ENCODE results near the gene PLSCR4.
"Not testable (repeated sequence)": the region's sequence is repeated elsewhere in the genome, so short reads cannot be mapped to it uniquely, and the experiment has no call there.

Gene PLSCR4

DNA sequence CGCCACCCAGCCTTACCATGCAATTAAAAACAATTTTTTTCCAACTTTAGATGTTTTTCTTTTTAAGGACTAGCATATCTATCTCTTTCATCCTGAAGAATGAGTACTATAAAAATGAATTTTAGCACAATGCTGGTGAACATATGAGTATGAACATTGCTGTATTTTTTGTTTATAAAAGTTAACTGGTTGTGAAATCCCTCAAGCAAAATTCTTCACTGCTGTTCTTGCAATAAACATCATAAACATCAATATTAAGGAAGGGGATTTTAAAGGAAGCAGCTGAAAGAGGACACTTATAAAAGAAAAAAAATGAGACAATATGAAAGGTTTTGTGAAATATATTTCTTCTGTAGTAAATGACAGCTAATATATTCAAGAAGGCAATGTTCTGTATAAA lies 3.0 kb downstream of the PLSCR4 start:
- no peak for DNase-seq (ENCODE audit: low read depth, low spot score)

DNA sequence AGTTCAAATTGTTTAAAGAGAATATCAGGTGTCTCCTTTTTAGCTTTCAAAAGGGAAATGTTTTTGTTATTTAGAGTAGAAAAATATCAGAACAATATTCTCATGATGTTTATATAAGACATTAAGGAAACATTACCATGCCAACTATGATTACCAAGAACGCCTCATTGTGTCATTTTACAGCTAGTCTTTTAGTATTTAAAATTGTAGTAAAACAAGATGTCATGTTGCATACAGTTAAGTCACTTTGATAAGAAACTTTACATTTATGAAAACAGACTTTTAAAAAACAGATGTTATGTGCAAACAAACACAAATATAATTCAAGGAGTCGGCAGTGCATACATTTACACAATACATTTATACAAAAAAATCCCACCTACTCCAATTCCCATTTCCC lies 4.4 kb downstream of the PLSCR4 start:
- DNase-seq (ENCODE audit: low read depth, low spot score): no peak

DNA sequence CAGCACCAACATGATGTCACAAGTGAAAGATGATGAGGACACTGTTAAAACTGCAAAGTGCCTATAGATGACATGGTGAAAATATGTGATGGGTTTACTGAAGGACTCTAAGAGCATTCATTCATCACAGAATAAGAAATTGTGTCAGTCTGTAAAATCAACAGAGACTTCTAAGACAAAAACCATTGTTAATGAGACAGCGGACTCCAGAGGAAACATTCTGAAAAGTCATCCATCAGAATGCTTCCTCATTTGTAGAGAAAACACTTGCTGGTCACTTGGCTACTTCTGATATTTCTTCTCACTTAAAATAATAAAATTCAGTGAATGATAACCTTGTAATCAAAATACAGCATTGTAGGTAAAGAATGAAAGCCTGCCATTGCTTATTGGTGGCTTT lies 7.3 kb downstream of the PLSCR4 start:
- DNase-seq (ENCODE audit: low read depth, low spot score): no peak

DNA sequence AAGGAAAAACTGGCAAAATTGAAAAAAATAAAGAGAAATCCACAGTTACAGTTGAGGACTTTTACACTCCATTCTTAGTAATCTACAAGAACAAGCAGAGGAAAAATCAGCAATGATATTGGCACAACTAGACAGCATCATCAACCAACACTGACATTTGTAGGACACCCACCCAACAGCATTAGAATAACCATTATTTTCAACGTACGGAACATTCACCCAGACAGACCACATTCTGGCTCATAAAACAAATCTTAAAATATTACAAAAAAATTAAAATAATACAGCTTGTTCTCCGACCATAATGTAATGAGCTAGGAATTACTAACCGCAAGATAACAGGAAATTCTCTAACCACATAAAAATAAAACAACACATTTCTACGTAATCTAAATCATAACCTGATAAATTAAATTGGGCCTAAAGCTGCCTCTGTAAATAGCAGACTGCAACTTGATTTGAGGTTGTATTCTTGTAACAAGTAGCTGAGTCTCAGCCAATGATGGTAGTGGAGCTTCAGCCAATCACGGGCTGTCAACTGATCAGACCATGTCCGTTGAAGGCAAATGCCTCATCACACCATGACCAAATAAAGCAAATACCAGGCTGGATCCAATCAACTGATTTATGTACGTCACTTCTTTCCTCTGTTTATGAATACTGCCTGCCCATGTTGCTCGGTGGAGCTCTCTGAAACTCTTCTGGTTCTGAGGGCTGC lies 9.2 kb downstream of the PLSCR4 start:
- no peak for DNase-seq (ENCODE audit: low read depth, low spot score)

DNA sequence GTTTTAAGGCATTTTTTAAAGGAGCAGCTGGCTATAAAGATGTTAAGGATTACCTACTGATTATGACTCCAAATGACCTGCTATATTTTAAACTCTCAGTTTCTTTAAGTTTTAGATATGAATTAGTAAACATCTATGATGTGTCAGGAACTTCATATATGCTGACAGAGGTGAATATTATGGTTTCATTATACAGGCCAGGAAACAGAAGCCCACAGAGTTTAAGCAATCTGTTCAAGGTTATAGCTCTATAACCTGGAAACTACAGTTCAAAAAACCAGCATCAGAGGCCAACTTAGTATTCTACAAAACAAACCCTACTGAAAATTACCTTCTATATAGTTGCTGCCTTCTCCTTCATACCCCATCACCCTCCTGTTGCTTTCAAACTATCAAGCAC lies 17.4 kb downstream of the PLSCR4 start:
- no peak for DNase-seq (ENCODE audit: low read depth, low spot score)

DNA sequence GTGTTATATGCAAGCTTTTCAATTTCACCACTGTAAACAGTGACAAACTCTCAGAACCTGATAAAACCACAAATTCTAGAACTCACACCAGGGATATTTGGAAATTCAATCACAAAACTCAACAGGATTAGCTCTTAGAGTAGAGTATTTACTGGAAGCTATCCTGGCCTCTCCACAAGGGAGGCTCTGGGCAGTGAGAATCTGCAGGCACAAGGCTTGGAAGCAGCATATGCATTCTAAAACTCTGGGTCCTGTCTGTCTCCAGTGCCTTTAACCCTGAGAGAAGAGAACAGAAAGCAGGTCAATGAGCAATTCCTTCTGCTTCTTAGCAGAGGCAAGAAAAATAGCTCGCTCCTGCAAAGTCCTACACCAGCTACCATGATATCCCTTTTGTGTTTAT lies 23.4 kb downstream of the PLSCR4 start:
- no peak for DNase-seq (ENCODE audit: low read depth, low spot score)

DNA sequence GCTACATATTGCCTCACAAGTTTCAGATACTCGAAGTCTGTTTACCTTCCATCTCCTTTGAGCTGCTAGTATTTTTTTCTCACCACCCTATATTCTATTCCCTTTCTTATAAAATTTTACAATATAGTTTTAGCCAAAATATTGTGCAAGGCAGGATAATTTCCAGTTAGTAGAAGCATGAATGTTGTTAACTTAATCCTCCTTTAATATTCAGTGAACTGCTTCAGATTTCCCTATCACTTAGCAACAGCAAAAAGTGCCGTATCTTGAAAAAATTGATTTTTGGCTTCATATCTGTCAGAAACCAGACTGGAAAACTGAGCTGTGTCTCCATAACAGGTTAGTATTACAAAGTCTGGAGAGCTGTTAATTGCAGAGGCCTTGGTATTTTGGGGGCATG lies 24.0 kb downstream of the PLSCR4 start:
- DNase-seq (ENCODE audit: low read depth, low spot score): no peak

DNA sequence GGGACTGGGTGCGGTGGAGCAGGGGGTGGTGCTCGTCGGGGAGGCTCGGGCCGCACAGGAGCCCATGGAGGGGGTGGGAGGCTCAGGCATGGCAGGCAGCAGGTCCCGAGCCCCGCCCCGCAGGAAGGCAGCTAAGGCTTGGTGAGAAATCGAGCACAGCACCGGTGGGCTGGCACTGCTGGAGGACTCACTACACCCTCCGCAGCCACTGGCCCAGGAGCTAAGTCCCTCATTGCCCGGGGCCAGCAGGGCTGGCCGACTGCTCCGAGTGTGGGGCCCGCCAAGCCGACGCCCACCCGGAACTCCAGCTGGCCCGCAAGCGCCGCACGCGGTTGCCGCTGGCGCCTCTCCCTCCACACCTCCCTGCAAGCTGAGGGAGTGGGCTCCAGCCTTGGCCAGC lies 25.4 kb downstream of the PLSCR4 start:
- DNase-seq (ENCODE audit: low read depth, low spot score): not testable (repeated sequence)

DNA sequence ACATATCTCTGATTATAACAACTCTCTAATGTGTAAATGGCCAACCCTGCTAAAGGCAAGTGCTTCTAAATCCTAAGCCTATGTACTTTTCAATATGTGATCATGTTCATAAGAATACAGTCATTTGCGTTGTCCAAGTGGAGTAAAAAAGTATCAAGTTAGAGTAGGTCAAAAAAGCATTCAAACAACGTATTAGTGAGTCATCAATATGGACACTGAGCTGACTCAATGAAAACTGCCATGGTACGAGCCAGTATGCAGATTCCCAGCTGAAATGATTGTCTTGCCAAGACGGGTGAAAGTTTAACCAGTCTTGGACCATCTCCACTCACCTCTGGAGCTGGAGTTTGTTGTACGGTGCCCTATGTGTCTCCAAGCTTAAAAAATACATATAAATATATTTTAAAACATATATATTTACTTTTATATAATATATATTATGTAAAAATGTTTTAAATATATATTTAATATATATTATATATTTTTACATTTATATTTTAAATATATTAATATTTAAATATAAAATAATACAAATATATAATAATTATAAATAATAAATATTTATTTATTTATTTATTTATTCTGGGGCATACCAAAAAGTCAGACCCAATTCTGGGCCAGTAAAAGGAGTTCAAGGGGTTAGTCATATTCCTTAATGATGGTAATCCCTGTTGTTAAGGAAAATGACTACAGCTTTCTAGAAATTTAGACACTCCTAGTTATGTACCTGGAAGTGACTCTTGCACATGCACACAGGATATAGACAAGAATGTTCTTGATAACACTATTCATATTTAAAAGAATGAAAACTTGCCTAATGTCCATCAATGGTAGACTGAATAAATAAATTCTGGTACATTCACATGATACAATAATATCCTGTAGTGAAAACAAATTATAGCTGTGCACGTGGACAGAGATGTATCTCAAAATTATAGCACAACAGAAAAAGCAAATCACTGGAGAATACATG lies 27.2 kb downstream of the PLSCR4 start:
- no peak for DNase-seq (ENCODE audit: low read depth, low spot score)

DNA sequence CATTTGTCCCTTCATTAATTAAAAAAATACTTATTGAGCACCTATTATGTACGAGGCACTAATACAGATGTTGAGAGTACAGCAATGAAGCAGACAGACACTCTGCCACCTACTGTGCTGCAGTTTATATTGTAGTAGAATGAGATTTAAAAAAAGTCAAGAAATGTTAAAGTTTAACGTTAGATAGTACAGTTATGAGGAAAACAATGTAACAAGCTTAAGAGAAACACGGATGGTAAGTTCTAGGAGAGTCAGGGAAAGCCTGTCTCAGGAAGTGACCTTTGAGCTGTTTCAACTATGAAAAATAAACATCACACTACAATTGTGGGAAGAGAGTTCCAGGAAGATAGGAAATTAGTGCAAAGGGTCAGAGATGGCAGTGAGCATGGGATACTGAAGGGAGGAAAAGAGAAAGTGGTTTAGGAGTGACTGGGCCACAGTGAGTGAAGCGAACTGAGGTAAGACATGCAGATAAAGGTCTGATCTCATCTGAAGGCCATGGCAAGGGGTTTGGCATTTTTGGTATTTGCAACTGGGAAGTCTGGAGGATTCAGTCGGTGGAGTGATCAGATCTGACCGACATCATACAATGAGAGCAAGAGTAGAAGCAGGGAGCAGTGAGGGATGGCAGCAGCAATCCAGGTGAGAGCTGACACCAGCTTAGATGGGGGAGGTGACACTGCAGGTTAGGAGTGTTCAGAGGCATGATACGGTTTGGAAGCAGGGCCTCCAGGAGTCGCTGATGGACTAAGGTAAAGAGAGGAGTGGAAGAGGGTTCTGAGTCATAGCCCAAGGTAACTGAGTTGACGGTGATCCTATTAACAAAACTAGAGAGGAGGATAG lies 28.5 kb downstream of the PLSCR4 start:
- no peak for DNase-seq (ENCODE audit: low read depth, low spot score)

DNA sequence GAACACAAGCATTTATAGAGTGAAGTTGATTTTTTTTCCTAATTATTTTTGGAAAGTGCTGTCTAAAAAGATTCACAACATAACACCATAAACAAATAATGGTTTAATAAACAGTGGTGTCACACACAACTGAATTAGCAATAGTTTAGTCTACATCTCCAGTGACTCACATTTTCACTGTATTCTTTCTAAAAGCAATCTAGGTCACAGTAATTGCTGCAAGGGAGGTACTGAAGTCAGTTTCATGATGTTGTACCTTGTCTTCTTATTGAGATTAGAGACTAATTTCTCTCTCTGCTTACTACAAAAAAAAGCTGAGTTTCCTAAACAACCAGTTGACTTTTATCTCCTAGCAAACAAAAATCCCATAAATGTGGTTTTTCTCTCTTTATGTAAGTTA lies 29.6 kb downstream of the PLSCR4 start:
- no peak for DNase-seq (ENCODE audit: low read depth, low spot score)

DNA sequence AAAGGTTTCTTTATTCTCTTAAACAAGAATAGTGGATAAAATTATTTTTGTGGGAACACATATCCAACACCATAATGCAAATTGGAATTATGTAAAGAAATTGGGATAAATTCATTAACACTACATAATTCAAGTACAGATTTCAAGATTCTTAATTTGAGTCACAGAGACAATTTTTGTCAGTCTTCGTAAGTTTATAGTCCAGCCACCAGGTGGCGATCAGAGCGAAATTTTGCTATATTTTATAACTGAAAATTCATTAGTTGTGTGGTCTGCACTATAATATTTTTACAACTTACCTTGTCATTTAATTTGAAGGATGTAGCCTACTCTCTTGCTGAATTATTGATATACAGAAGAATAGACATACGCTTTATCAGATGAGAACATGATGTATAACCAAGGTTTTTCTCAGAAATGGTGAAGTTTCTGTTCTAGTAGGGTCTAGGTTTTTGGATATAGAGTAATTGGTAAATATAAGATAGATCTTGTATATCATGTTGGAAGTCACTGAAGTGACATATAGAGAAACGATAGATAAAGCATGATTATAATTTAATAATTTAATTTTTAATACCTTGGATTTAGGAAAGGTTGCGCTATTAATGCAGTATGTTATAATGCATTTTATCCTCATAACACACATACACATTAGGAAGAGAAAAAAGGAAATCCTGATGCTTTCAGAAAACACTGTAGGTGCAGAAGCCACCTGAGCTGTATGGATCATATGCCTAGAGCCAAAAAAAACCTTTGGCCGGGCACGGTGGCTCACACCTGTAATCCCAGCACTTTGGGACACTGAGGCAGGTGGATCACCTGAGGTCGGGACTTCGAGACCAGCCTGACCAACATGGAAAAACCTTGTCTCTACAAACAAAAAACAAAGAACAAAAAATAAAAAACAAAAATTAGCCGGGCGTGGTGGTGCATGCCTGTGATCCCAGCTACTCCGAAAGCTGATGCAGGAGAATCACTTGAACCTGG lies 31.7 kb downstream of the PLSCR4 start:
- peak; percentile 2 for DNase-seq (ENCODE audit: low read depth, low spot score)

DNA sequence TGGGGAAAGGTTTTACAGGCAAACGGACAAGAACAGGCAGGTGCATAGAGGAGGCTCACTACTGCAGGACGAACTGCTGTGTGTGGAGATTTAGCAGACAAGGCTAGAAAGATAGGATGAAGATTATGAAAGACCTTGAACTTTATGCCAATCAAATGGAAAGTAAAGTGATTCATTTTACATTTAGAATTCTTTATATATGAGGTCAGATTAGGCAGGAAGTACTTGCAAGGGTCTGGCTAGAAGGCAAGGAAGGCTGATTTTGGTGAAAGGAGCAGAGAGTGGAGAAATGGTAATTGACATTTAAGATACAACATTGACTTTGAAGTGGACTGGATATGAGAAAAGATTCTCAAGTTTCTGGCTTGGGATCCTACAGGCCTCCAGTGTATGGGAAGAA lies 33.6 kb downstream of the PLSCR4 start:
- no peak for DNase-seq (ENCODE audit: low read depth, low spot score)

DNA sequence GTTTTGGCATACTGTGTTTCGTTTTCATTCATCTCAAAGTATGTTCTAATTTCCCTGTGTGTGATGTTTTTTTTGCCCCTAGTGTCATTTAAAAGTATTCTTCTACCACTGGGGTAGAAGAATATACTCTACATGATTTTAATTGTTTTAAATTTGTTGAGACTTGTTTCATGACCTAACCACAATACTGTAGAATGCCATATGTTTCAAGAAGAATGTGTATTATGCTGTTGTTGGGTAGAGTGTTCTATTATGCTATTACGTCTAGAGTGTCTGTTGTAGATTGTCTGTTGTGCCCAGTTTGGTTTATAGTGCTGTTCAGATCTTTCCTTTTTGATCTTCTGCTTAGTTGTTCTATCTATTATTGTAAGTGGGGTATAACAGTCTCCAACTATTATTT lies 36.4 kb downstream of the PLSCR4 start:
- DNase-seq (ENCODE audit: low read depth, low spot score): no peak

DNA sequence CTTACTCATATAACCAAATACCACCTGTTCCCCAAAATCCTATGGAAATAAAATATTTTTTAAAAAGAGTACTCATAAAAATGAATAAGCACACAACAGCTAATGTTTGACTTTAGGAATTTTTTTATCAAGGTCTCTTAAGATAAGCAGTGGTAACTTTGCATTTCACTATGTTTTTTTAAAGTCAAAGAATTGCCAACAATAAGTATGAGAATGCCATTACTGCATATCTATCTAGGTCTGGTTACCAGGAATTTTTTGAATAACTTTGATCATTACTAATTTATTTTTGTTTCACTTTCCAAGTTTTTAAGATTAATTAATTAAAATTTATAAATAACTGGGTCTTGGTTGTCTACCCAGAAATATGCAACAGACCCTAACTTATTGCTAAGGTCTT lies 41.5 kb downstream of the PLSCR4 start:
- DNase-seq (ENCODE audit: low read depth, low spot score): no peak

DNA sequence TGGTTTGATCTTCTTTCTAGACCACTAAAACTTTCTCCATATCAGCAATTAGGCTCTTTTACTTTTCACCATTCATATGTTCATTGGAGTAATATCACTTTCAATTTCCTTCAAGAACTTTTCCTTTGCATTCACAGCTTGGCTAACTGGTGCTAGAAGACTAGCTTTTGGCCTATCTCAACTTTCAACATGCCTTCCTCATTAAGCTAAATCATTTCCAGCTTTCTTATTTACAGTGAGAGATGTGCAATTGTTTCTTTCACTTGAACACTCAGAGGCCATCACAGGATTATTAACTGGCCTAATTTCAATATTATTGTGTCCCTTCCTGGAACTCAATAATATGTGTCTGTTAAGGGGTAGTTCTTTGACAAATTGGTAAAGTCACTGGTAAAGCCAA lies 47.1 kb downstream of the PLSCR4 start:
- no peak for DNase-seq (ENCODE audit: low read depth, low spot score)

DNA sequence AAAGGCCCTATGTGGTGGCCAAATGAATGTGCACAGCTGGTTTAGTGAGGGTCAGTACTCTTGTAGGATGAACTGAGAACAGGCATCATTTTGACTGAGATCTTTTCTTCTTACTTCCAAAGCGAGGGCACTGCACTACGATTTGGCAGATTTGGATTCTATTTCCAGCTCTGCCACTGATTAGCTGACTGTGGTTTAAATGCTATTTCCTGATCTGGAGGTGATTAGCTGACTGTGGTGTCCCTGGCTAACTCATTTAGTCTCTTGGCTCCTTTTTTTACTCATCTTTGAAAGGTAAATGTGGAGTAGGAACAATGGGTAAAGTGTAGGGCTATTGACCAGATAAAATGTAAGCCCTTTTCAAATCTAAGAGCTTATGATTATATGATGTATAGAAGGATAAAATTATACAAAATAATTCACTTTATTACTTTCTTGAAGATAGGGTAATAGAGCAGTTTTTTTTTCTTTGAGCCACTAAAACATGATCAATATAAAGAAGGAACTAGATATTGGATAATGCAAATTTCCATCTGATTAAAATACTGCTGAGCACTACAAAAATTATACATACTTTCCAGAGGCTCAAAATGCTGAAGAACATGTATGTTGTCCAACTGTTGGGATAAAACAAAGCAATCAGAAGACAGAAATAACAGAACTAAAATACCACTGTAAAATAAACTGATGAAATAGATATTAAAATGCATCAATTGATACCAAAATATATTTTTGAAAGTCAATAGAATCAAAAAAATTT lies 50.3 kb downstream of the PLSCR4 start:
- DNase-seq (ENCODE audit: low read depth, low spot score): no peak

DNA sequence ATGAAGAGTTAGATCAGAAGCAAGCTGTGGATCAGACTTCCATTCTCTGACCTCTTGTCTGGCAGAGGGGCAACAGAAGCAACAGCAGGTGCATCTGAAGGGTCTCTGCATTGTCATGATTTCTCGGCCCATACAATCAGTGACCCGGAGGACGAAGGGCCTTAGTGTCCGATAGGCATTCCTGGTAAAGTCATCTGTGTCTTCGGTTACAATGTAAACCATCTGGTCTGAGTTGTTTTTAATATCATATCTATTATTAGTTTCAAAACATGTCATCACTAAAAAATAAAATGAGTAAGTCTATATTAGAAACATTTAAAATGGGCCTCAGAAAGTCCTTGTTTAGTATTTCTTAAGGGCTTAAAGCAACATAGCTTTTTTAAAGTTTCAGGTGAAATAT lies 51.1 kb downstream of the PLSCR4 start:
- no peak for DNase-seq (ENCODE audit: low read depth, low spot score)

DNA sequence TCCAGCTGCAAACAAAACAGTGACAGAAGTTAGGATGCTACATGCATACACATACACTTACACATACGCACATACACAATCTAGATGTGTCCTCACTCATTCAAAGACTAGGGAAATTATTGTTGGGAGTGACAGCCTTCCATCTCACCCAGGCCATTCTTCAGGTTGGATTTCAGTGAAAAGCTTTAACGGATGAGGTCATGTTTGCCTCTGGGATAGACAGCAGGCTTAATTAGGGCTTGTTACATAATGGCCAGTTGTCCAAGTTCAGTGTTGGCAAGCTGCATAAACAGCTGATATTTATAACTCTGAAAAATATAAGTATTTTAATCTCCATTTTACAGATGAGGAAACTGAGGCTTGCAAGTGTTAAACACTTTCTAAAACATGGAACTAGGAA lies 54.1 kb downstream of the PLSCR4 start:
- no peak for DNase-seq (ENCODE audit: low read depth, low spot score)

DNA sequence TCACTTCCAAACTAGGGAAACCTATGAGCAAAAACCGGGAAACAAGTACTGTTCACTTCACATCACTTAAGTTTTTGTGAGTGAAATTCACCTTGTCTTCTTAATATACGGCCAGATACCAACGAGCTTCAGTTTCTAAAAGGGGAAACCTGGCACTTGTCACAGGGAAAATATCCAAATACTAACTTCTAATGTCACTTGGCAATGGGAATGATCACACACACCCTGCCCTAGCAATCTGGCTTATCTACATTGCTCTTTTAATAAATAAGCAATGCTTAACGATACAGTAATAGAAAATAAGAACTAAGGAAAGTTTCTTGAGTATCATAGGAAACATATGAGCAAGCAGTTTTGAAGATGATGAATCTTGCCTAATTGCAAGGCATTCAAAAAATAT lies 55.3 kb downstream of the PLSCR4 start:
- DNase-seq (ENCODE audit: low read depth, low spot score): no peak
